ENCODE data around the gene INTS11. TPM values are rescaled to one million over a fixed set of nuclear protein-coding genes. Genes with fewer than 3 reads are reported as not detected.
"Not testable (repeated sequence)": the region's sequence is repeated elsewhere in the genome, so short reads cannot be mapped to it uniquely, and the experiment has no call there.

Gene INTS11
- total RNA-seq, 2 experiments from 2014 or later = 126 to 135 TPM

DNA sequence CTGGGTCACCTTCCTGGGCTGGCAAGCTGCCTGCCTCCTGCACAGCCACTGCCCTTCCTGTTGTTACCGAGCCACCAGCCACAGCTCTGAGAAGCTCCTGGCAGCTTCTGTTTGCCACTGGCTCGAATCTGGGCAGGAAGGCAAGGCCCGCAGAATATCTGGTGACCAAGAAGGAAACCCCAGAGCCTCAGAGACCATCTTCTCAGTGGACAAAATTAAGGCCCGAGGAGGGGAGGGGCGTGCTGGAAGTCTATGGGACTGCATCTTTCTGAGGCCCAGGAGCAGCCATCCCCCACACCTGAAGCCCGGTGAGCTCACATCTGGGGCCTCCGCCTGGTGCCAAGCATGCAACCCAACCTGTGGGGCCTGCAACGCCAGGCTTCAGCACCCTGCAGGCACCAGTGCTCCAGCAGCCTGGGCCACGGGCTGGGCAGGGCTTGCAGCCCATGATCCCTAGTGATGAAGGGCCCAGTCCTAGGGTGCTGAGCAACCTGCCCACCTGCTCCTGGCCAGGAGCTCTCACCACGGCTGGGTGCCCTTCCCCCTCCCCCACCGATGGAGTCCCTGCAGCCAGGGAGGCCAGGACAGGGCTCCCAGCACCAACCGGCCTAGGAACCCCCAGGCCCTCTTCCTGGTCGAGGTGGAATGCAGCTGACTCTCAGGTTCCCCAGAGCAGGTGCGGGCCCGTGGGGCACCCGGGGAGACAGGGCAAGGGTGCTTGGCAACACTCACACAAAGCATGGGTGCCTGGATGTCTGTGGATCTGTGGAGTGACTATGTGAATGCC lies 1.0 kb upstream of the INTS11 start:
- Mint-ChIP-seq H3K4me1 (peaks cover 22% of the 10 kb centered on the region), H3K9me3 (ENCODE audit: low read depth) (peaks cover 3% of the 10 kb centered on the region), H3K27ac (peak overlapping the region; percentile 70), H3K36me3 (peaks cover 4% of the 10 kb centered on the region), H3K27me3 (no peaks in the 10 kb centered on the region), H3K4me3 (peak overlapping the region; percentile 78)
- ATAC-seq (no peak), DNase-seq (no peak)
- CTCF ChIA-PET = interaction anchor here (1.6 kb wide), 1 partner anchor 47 kb away, joined by 4 read pairs; no protein-coding TSS in a partner anchor

DNA sequence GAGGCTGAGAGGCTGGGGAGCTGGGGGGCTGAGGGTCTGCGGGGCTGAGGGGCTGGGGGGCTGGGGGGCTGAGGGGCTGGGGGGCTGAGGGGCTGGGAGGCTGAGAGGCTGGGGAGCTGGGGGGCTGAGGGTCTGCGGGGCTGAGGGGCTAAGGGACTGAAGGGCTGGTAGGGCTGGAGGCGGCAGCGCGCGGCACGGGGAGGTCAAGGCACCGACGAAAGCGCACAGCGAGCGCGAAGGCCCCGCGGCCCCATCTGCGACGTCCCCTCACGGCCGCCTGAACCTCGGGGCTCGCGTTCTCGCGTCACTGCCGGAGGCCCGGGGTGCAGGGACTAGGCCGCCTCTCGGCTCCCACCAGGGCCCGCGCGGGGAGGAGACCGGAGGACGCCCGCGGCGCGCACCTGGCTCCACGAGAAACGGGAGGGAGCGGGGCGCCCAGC lies 356 bp downstream of the INTS11 start:
- no peak for DNase-seq
- H3K36me3 Mint-ChIP-seq = peaks cover 6% of the 10 kb centered on the region
- ATAC-seq = peak; percentile 47
- no peaks in the 10 kb centered on the region for H3K27me3 Mint-ChIP-seq
- H3K4me1 Mint-ChIP-seq = peaks cover 26% of the 10 kb centered on the region
- peak overlapping the region; percentile 62 for H3K27ac Mint-ChIP-seq
- CTCF ChIA-PET = no interaction called here
- H3K4me3 Mint-ChIP-seq = peak overlapping the region; percentile 78
- H3K9me3 Mint-ChIP-seq (ENCODE audit: low read depth) = no peaks in the 10 kb centered on the region

DNA sequence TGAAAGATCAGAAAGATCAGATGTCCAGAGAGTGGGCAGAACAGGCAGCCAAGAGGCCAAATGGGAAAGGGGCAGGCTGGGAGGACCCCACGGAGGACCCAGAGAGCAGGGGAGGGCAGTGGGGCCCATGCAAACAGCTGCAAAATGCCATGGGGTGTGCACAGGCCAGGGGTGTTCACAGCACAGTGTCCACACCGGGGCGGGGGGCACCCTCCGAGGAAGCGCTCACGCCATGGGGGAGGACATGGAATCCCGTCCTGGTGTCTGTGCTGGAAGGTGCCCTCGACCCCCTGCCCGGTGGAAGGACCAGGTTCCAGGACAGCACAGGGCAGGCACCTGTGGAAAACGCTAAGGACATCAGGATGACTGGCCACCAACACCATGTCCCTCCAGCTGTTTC lies 1.5 kb downstream of the INTS11 start:
- peaks cover 7% of the 10 kb centered on the region for H3K36me3 Mint-ChIP-seq
- DNase-seq (no peak), ATAC-seq (no peak)
- CTCF ChIA-PET = no interaction called here
- H3K27ac Mint-ChIP-seq = no peak overlapping the region
- H3K9me3 Mint-ChIP-seq (ENCODE audit: low read depth) = no peaks in the 10 kb centered on the region
- H3K4me3 Mint-ChIP-seq = peak overlapping the region; percentile 81
- H3K4me1 Mint-ChIP-seq = peaks cover 26% of the 10 kb centered on the region
- H3K27me3 Mint-ChIP-seq = no peaks in the 10 kb centered on the region

DNA sequence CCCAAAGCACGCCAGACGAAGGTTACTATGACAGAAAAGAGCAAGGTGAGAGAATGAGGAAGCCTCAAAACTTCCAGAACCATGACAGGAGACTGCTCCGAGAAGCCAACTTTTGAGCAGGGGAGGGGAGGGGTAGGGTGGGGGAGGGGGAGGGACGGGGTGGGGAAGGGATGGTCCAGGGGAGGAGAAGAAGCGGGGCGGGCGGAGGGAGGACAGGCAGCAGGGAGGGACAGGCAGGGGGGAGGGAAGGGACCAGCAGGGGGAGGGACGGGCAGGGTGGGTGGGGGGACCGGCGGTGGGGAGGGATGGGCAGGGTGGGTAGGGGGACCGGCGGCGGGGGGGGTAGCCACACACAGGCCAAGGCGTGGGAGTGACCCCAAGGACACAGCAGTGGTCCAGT lies 2.0 kb downstream of the INTS11 start:
- ATAC-seq (no peak), DNase-seq (no peak)
- H3K4me1 Mint-ChIP-seq = peaks cover 26% of the 10 kb centered on the region
- no peaks in the 10 kb centered on the region for H3K27me3 Mint-ChIP-seq
- peak overlapping the region; percentile 64 for H3K4me3 Mint-ChIP-seq
- H3K36me3 Mint-ChIP-seq = peaks cover 10% of the 10 kb centered on the region
- no peaks in the 10 kb centered on the region for H3K9me3 Mint-ChIP-seq (ENCODE audit: low read depth)
- peak overlapping the region; percentile 4 for H3K27ac Mint-ChIP-seq
- CTCF ChIA-PET = no interaction called here

DNA sequence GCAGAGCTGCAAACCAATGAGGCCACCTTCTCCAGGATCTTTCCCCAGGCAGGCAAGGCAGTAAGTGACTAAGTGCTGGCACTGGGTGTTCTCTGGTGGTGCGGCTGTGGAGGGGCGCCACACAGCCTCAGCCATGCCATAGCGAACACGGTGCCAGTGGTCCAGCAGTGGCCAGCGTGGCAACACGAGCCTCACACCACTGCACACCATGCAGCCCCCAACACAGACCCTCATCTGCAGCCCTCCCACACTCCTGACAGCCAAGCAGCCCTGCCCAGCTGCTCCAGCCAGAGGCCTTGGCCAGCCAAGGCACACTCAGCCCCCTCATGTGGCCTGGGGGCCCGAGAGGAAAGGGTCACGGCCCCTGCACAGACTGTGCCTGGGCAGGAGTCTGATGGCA lies 3.0 kb downstream of the INTS11 start:
- peaks cover 26% of the 10 kb centered on the region for H3K4me1 Mint-ChIP-seq
- CTCF ChIA-PET = no interaction called here
- no peaks in the 10 kb centered on the region for H3K9me3 Mint-ChIP-seq (ENCODE audit: low read depth)
- no peak for DNase-seq
- peaks cover 12% of the 10 kb centered on the region for H3K36me3 Mint-ChIP-seq
- no peaks in the 10 kb centered on the region for H3K27me3 Mint-ChIP-seq
- H3K27ac Mint-ChIP-seq = no peak overlapping the region
- no peak overlapping the region for H3K4me3 Mint-ChIP-seq
- ATAC-seq = no peak

DNA sequence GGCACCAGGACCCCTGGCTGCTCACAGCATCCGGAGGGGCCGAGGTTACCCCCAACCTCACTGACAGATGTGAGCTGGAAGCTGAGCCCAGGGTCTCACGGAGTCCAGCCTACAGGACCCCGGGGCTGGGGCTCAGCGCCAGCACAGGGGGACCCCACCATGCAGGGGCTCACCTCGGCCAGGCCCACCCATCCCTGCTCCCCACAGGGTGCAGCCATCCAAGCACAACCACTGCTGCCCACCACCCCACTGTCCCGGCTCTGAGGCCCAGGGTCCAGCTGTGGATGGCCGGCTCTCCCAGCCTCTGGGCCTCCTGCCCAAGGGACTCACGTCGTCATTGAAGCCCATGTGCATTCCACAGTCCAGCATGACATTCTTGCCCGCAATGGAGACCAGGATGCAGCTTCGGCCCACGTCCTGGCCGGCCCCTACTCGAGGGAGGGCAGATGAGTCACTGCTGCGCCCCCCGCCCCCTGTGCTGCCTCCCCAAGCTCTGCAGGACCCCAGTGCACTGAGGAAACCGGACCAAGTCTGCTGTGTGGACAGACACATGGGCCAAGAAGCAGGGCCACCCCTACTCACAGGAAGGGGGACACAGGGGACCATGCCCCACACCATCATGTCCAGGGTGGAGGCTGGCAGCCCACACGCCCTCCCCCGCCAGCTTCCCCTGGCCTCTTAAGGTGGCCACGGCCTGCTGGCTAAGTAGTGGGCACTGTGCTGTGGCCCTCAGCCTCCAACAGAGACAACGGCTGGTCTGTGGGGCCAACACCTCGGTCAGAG lies 3.6 kb downstream of the INTS11 start:
- Mint-ChIP-seq H3K36me3 (peaks cover 13% of the 10 kb centered on the region), H3K27me3 (no peaks in the 10 kb centered on the region), H3K27ac (no peak overlapping the region), H3K9me3 (ENCODE audit: low read depth) (no peaks in the 10 kb centered on the region), H3K4me1 (peaks cover 21% of the 10 kb centered on the region), H3K4me3 (no peak overlapping the region)
- ATAC-seq = no peak
- no peak for DNase-seq
- CTCF ChIA-PET = interaction anchor here (1.4 kb wide), 1 partner anchor 12 kb away, joined by 3 read pairs; no protein-coding TSS in a partner anchor

DNA sequence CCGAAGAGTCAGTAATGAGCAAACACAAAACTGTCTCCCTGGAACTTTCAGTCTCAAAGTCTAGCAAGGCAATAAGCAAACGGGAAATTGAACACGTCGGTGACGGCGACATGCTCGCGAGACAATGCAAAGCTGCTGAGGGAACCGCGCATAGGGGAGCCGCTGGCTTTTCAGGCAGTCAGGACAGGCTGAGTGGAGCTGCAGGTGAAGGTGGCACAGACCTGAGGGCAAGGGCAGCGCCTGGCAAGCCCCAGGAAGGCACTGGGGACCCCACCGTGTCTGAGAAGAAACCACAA lies 4.9 kb downstream of the INTS11 start:
- DNase-seq (no peak), ATAC-seq (no peak)
- Mint-ChIP-seq H3K4me3 (no peak overlapping the region), H3K36me3 (peaks cover 15% of the 10 kb centered on the region), H3K4me1 (peaks cover 20% of the 10 kb centered on the region), H3K27ac (no peak overlapping the region), H3K9me3 (ENCODE audit: low read depth) (no peaks in the 10 kb centered on the region), H3K27me3 (no peaks in the 10 kb centered on the region)
- CTCF ChIA-PET = interaction anchor here (1.4 kb wide), 1 partner anchor 10 kb away, joined by 3 read pairs; no protein-coding TSS in a partner anchor

DNA sequence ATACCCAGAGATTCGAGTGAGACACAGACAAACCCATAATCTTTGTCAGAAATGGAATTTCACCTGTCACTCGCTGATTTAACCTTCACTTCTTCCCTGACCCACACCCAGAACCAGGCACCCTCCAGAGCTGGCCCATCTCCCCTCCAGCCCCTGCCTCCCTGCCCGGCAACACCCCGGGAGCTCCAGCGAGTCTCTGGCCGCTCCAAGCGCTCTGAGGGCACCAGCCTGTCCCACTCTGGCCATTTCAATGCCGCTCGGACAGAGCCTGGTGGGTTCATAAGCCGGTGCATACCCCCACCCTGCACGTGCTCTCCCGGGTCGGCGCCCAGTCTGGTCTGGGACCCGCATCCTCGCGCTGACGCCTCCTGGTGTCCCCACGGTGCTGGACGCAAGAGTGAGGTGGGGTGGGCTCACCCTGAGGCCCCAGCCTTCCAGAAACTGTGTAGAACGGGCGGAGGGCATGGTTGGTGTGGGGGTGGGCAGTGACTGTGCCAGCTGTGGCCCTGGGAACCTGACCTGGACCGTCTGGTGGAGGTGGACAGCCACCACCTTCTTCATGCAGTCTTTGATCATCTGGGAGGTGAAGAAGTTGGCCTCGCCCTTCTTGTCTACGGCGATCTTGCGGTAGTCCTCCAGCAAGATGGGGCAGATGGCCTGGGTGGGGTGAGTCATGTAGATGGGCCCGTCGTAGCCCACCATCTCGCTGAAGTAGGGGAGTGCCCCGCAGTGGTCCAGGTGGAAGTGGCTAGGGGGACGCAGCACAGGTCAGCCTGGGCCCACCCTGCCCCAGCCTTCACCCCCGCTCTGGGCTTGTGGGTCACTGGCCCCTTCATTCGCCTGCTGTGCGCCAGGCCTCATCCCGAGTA lies 5.4 kb downstream of the INTS11 start:
- ATAC-seq = no peak
- CTCF ChIA-PET = interaction anchor here (1.4 kb wide), 1 partner anchor 10 kb away, joined by 3 read pairs; no protein-coding TSS in a partner anchor
- Mint-ChIP-seq H3K36me3 (peaks cover 15% of the 10 kb centered on the region), H3K27ac (no peak overlapping the region), H3K4me1 (peaks cover 20% of the 10 kb centered on the region), H3K9me3 (ENCODE audit: low read depth) (no peaks in the 10 kb centered on the region), H3K4me3 (no peak overlapping the region), H3K27me3 (no peaks in the 10 kb centered on the region)
- DNase-seq = no peak

DNA sequence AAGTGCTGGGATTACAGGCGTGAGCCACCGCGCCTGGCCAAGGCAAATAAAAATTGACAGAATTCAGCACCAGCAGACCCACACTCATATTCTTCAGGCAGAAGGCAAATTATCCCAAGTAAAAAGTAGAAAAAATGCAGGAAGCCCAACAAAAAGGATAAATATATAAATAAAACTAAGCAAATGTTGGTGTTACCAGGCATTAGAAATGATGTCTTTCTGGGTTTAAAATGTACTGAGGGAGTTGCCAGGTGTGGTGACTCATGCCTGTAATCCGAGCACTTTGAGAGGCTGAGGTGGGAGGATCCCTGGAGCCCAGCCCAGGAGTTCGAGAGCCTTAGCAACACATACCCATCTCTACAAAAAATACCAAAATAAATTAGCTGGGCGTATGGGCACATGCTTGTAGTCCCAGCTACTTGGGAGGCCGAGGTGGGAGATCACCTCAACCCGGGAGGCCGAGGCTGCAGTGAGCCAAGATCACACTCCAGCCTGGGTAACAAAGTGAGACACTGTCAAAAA lies 6.3 kb downstream of the INTS11 start:
- no peak overlapping the region for H3K4me3 Mint-ChIP-seq
- CTCF ChIA-PET = no interaction called here
- no peaks in the 10 kb centered on the region for H3K9me3 Mint-ChIP-seq (ENCODE audit: low read depth)
- ATAC-seq (no peak), DNase-seq (no peak)
- peaks cover 15% of the 10 kb centered on the region for H3K4me1 Mint-ChIP-seq
- H3K27ac Mint-ChIP-seq = no peak overlapping the region
- no peaks in the 10 kb centered on the region for H3K27me3 Mint-ChIP-seq
- H3K36me3 Mint-ChIP-seq = peaks cover 18% of the 10 kb centered on the region

DNA sequence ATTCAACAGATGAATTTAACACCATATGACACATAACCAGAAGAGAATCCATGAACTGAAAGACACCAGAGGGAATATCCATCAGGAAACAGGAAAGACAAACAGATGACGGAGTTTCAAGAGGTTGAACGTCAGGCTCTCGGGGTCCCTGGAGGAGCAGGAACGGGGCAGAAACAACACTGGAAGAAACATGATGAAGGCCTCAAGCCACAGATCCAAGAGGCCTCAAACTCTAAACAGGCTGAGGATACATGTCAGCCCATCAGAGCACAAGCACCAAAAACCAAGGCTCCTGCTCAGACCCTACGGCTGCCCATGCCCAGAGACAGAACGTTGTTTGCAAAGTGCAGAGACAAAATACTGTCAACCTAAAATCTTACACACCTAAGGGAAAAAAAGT lies 7.0 kb downstream of the INTS11 start:
- no peak for ATAC-seq

DNA sequence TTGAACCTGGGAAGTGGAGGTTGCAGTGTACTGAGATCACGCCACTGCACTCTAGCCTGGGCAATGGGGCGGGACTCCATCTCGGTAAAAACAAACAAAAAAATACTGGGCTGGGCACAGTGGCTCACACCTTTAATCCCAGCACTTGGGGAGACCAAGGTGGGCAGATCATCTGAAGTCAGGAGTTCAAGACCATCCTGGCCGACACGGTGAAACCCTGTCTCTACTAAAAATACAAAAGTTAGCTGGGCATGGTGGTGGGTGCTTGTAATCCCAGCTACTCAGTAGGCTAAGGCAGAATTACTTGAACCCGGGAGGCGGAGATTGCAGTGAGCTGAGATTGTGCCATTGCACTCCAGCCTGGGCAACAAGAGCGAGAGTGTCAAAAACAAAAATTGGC lies 8.3 kb downstream of the INTS11 start:
- H3K9me3 Mint-ChIP-seq (ENCODE audit: low read depth); H3K27ac Mint-ChIP-seq; CTCF ChIA-PET; ATAC-seq; DNase-seq; H3K27me3 Mint-ChIP-seq; H3K4me3 Mint-ChIP-seq; H3K4me1 Mint-ChIP-seq: not testable (repeated sequence)
- H3K36me3 Mint-ChIP-seq = peaks cover 16% of the 10 kb centered on the region

More for the DNA sequence above, 7.0 kb downstream of the INTS11 start:
- no peak for DNase-seq
- Mint-ChIP-seq H3K36me3 (peaks cover 18% of the 10 kb centered on the region), H3K27ac (no peak overlapping the region), H3K27me3 (no peaks in the 10 kb centered on the region), H3K4me1 (peaks cover 10% of the 10 kb centered on the region), H3K4me3 (no peak overlapping the region), H3K9me3 (ENCODE audit: low read depth) (no peaks in the 10 kb centered on the region)
- CTCF ChIA-PET = no interaction called here

DNA sequence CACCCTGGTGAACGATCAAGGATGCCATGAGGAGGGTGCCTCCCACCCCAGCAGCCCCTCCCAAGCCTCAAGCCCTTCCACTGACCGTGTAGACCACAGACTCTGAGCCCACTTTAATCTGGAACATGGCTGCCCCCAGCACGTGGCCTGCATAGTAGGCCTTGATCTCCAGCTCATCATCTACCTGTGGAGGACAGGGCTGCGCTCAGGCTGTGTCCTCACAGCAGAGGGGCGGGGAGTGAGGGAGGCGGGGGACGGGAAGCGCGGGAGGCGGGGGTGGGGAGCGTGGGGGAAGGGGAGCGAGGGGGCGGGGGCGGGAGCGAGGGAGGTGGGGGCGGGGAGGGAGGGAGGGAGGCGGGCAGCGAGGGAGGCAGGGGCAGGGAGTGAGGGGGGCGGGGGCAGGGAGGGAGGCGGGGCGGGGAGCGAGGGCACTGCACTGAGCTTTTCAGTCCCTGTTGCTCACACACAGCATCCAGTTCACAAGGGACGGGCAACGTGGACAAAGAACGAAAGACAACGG lies 9.0 kb downstream of the INTS11 start:
- CTCF ChIA-PET = no interaction called here
- H3K27me3 Mint-ChIP-seq = no peaks in the 10 kb centered on the region
- ATAC-seq (no peak), DNase-seq (no peak)
- H3K4me3 Mint-ChIP-seq = no peak overlapping the region
- H3K27ac Mint-ChIP-seq = no peak overlapping the region
- peaks cover 16% of the 10 kb centered on the region for H3K36me3 Mint-ChIP-seq
- no peaks in the 10 kb centered on the region for H3K9me3 Mint-ChIP-seq (ENCODE audit: low read depth)
- peaks cover 4% of the 10 kb centered on the region for H3K4me1 Mint-ChIP-seq
